ENCODE measurements around the gene ETNK2. TPM values are rescaled to one million over a fixed set of nuclear protein-coding genes. Genes with fewer than 3 reads are reported as not detected.

Gene ETNK2
- total RNA-seq, 1 donor from 2014 or later: 8.2 TPM

DNA sequence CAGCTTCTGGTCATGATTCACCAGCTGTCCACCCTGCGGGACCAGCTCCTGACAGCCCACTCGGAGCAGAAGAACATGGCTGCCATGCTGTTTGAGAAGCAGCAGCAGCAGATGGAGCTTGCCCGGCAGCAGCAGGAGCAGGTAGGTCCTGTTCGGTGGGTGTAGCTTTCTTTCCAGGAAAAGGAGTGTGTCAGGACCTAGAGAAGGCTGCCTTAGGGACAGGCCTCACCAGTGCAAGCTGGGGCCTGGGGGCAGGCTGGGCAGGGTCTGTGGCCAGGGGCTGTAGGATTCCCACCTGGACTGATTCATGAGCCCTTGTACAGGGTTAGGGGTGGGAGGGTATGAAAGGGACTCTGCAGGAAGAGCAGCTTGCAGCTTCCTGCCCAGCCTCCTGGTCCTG is 35.3 kb downstream of the ETNK2 start:
- H3K9ac ChIP-seq (ENCODE audit: low read length): no peak overlapping the region
- TF ChIP-seq, protein P1, sequence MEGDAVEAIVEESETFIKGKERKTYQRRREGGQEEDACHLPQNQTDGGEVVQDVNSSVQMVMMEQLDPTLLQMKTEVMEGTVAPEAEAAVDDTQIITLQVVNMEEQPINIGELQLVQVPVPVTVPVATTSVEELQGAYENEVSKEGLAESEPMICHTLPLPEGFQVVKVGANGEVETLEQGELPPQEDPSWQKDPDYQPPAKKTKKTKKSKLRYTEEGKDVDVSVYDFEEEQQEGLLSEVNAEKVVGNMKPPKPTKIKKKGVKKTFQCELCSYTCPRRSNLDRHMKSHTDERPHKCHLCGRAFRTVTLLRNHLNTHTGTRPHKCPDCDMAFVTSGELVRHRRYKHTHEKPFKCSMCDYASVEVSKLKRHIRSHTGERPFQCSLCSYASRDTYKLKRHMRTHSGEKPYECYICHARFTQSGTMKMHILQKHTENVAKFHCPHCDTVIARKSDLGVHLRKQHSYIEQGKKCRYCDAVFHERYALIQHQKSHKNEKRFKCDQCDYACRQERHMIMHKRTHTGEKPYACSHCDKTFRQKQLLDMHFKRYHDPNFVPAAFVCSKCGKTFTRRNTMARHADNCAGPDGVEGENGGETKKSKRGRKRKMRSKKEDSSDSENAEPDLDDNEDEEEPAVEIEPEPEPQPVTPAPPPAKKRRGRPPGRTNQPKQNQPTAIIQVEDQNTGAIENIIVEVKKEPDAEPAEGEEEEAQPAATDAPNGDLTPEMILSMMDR (IDR thresholded peaks at IDR 0.05; ENCODE audit: insufficient read depth, low read depth, low read length): no peak
- TF ChIP-seq EZH2 (IDR thresholded peaks at IDR 0.05; ENCODE audit: insufficient read depth, low read length): no peak
- H3K4me1 Mint-ChIP-seq (ENCODE audit: low read depth, unreplicated experiment): no peaks in the 10 kb centered on the region

DNA sequence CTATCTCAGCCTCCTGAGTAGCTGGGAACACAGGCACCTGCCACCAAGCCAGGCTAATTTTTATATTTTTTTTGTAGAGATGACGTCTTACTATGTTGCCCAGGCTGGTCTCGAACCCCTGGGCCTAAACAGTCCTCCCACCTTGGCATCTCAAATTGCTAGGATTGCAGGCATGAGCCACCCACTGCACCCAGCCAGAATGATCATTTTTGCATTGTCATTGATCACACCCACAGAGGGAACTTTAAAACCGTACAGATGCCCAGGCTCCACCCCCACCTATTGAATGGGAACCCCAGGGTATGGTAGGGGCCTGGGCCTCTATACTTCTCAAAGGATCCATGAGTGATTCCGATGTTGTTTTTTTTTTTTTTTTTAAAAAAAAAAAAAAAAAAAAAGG is 36.7 kb downstream of the ETNK2 start:
- Mint-ChIP-seq H3K4me1 (ENCODE audit: low read depth, unreplicated experiment) (no peaks in the 10 kb centered on the region), H3K4me3 (ENCODE audit: unreplicated experiment) (no peak overlapping the region), H3K36me3 (ENCODE audit: low read depth, unreplicated experiment) (peaks cover 3% of the 10 kb centered on the region), H3K27me3 (ENCODE audit: low read depth, unreplicated experiment) (no peaks in the 10 kb centered on the region), H3K9me3 (ENCODE audit: unreplicated experiment) (no peaks in the 10 kb centered on the region), H3K27ac (ENCODE audit: unreplicated experiment) (no peak overlapping the region)
- FAIRE-seq: no peak
- Histone ChIP-seq H3K79me2 (ENCODE audit: insufficient read depth, low read length) (no peaks in the 10 kb centered on the region), H4K20me1 (ENCODE audit: insufficient read depth, low read length) (no peaks in the 10 kb centered on the region), H3K4me1 (ENCODE audit: insufficient read depth, low read length) (no peaks in the 10 kb centered on the region), H3K4me2 (ENCODE audit: low read length) (no peak overlapping the region), H3K27me3 (ENCODE audit: insufficient read depth, low read length) (no peaks in the 10 kb centered on the region), H3K9ac (ENCODE audit: low read length) (no peak overlapping the region), H3K27ac (ENCODE audit: low read depth, low read length) (no peak overlapping the region), H3K36me3 (ENCODE audit: insufficient read depth, low read length) (no peaks in the 10 kb centered on the region), H3K9me3 (ENCODE audit: insufficient read depth, low read depth, low read length) (no peaks in the 10 kb centered on the region), H2AFZ (ENCODE audit: low read depth, low read length) (no peak overlapping the region), H3K4me3 (ENCODE audit: insufficient read depth, low read depth, low read length) (no peak overlapping the region)
- no peak for DNase-seq (ENCODE audit: low read depth)
- TF ChIP-seq EZH2 (IDR thresholded peaks at IDR 0.05; ENCODE audit: insufficient read depth, low read length): no peak
- TF ChIP-seq, protein P1 (IDR thresholded peaks at IDR 0.05; ENCODE audit: insufficient read depth, low read depth, low read length): no peak

More for the DNA sequence above, 35.3 kb downstream of the ETNK2 start:
- Histone ChIP-seq H3K79me2 (ENCODE audit: insufficient read depth, low read length) (no peaks in the 10 kb centered on the region), H3K4me1 (ENCODE audit: insufficient read depth, low read length) (no peaks in the 10 kb centered on the region), H3K9me3 (ENCODE audit: insufficient read depth, low read depth, low read length) (no peaks in the 10 kb centered on the region), H3K27ac (ENCODE audit: low read depth, low read length) (no peak overlapping the region), H3K4me2 (ENCODE audit: low read length) (no peak overlapping the region), H2AFZ (ENCODE audit: low read depth, low read length) (no peak overlapping the region), H4K20me1 (ENCODE audit: insufficient read depth, low read length) (no peaks in the 10 kb centered on the region), H3K27me3 (ENCODE audit: insufficient read depth, low read length) (no peaks in the 10 kb centered on the region), H3K4me3 (ENCODE audit: insufficient read depth, low read depth, low read length) (no peak overlapping the region), H3K36me3 (ENCODE audit: insufficient read depth, low read length) (no peaks in the 10 kb centered on the region)
- Mint-ChIP-seq H3K36me3 (ENCODE audit: low read depth, unreplicated experiment) (peaks cover 3% of the 10 kb centered on the region), H3K27me3 (ENCODE audit: low read depth, unreplicated experiment) (no peaks in the 10 kb centered on the region), H3K4me3 (ENCODE audit: unreplicated experiment) (no peak overlapping the region), H3K9me3 (ENCODE audit: unreplicated experiment) (no peaks in the 10 kb centered on the region), H3K27ac (ENCODE audit: unreplicated experiment) (no peak overlapping the region)
- FAIRE-seq (no peak), DNase-seq (ENCODE audit: low read depth) (no peak)

DNA sequence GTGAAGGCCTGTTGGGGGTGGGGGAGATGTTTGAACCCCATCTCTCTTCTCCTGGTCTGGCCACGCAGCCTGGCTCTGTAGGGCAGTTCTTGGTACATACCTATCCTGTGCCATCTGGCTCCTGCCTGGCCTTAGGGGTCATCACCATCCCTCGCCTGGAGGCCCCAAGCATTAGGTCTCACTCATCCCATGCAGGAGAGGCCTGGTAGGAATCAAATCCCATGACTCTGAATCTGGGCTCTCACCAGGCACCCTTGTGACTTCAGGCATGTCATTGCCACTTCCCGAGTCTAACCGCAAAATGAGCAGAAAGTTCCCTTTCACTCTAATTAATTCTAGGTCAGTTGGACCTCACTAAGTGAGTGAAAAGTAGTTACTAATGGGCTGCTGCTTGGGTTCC is 37.2 kb downstream of the ETNK2 start:
- TF ChIP-seq, protein P1 (IDR thresholded peaks at IDR 0.05; ENCODE audit: insufficient read depth, low read depth, low read length): no peak
- no peak for TF ChIP-seq EZH2 (IDR thresholded peaks at IDR 0.05; ENCODE audit: insufficient read depth, low read length)
- Histone ChIP-seq H3K9ac (ENCODE audit: low read length) (no peak overlapping the region), H3K27me3 (ENCODE audit: insufficient read depth, low read length) (no peaks in the 10 kb centered on the region), H3K9me3 (ENCODE audit: insufficient read depth, low read depth, low read length) (no peaks in the 10 kb centered on the region), H3K27ac (ENCODE audit: low read depth, low read length) (no peak overlapping the region), H3K4me2 (ENCODE audit: low read length) (no peak overlapping the region), H3K4me3 (ENCODE audit: insufficient read depth, low read depth, low read length) (no peak overlapping the region), H4K20me1 (ENCODE audit: insufficient read depth, low read length) (no peaks in the 10 kb centered on the region), H3K79me2 (ENCODE audit: insufficient read depth, low read length) (no peaks in the 10 kb centered on the region), H3K4me1 (ENCODE audit: insufficient read depth, low read length) (no peaks in the 10 kb centered on the region), H2AFZ (ENCODE audit: low read depth, low read length) (no peak overlapping the region), H3K36me3 (ENCODE audit: insufficient read depth, low read length) (no peaks in the 10 kb centered on the region)
- Mint-ChIP-seq H3K4me1 (ENCODE audit: low read depth, unreplicated experiment) (no peaks in the 10 kb centered on the region), H3K9me3 (ENCODE audit: unreplicated experiment) (no peaks in the 10 kb centered on the region), H3K4me3 (ENCODE audit: unreplicated experiment) (no peak overlapping the region), H3K27ac (ENCODE audit: unreplicated experiment) (no peak overlapping the region), H3K27me3 (ENCODE audit: low read depth, unreplicated experiment) (no peaks in the 10 kb centered on the region), H3K36me3 (ENCODE audit: low read depth, unreplicated experiment) (peaks cover 3% of the 10 kb centered on the region)
- no peak for FAIRE-seq
- DNase-seq (ENCODE audit: low read depth): no peak
